COLO668 (cell line): ENCODE results near the gene UACA.
"Not testable (repeated sequence)": the region's sequence is repeated elsewhere in the genome, so short reads cannot be mapped to it uniquely, and the experiment has no call there.

Source experiments
- DNase-seq: peaks from one replicate; lab custom pipeline; 2025; ENCODE audit not compliant: unreplicated experiment; lab: John Stamatoyannopoulos, UW

Gene UACA

GRCh38 chr15:70672081-70672480 is 91.3 kb downstream of the UACA start:
- DNase-seq, result no peak

DNA sequence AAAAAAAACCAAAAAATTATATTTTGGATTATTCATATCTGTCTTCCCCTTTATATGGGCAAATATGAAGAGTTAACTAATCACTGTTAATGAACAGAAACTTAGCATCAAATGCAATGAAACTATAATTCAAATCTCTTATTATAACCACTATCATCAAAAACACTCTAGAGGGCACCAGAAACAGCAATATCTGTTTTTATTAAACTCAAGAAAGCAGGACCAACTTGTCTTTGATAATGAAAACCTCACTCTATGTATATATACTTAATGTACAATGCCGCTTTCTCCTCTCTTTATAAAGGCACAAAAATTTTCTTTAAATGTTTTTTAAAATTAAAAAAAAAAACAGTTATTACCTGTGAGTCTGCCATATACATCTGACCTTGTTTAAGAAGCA is 92.7 kb downstream of the UACA start:
- DNase-seq, result no peak

- DNase-seq, result no peak
Observed at GRCh38 chr15:70669966-70670658, 93.2 kb downstream of the UACA start.

- no peak for DNase-seq
Observed at GRCh38 chr15:70669006-70669602, 94.3 kb downstream of the UACA start.

DNA sequence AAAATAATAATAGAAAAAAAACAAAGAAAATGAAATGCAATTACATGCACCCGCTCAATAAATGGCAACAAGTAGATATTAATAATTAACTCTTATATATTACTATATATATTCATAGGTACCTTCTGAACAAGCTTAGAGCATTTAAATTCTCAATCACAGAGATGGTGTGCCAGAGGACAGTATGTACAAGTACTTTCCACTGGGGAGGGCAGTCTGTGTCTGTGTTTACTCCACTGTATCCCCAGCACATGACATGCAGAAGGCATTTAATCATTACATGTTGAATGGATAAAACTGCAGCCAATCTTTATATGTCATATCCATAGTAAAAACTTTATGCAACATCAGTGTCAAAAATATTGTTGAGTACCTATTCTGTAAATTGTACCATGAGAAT is 97.8 kb downstream of the UACA start:
- no peak for DNase-seq

DNA sequence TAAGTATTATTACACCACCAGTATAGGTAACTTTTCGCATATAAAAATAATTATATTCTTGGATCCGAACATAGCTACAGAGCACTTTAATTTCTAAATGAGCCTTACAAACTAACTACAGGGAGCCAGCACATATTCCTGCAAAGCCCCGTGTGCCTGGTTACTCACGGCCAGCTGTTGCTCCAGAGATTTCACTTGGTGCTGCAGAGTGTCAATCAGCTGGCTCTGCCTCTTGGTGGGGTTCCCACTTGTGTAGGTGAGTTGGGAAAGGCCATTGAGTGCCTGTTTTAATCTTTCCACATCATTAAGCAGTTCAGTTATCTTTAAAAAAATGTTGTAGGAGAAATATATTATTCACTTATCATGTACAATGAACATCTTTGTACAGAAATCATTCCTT is 98.9 kb downstream of the UACA start:
- no peak for DNase-seq

DNA sequence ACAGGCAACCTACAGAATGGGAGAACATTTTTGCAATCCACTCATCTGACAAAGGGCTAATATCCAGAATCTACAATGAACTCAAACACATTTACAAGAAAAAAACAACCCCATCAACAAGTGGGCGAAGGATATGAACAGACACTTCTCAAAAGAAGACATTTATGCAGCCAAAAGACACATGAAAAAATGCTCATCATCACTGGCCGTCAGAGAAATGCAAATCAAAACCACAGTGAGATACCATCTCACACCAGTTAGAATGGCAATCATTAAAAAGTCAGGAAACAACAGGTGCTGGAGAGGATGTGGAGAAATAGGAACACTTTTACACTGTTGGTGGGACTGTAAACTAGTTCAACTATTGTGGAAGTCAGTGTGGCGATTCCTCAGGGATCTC is 100.3 kb downstream of the UACA start:
- not testable (repeated sequence) for DNase-seq

GRCh38 chr15:70659662-70660061 is 103.7 kb downstream of the UACA start:
- no peak for DNase-seq

GRCh38 chr15:70658641-70659040 is 104.7 kb downstream of the UACA start:
- no peak for DNase-seq

GRCh38 chr15:70653426-70653825 is 109.9 kb downstream of the UACA start:
- no peak for DNase-seq

- no peak for DNase-seq
Observed at GRCh38 chr15:70652341-70652740, 111.0 kb downstream of the UACA start.

- DNase-seq, result no peak
Observed at GRCh38 chr15:70651303-70651845, 112.0 kb downstream of the UACA start.

DNA sequence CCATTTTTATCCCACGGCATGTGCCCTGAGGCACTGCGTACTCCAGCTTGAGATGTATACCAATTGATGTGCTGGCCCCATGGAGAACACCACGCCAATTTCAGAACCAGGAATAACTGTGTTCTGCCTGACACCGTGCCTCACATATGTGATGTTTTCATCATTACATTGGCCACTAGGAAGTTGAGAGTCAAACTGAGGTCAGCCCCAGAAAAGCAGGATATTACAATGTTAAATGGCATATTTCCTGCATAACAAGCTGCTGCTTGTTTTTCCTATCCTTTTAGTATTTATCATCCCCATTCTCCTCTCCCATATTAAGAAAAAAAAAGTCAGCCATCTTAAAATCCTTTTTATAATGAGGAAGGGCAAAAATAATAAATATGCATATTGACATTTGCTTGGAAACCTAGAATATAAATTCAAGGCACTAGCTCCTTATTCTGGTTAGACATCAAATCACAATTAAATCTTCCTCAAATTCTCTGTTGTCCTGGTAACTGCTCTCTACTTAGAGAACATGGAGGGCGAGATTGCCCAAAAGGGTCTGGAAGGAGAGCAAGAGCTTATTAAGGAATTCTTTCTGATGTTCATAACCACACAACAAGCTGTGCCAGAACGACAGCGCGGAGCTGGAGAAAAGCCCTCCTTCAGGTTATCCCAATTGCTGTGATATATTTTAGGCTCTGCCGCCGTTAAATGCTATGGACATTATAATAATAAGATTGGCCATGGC is 112.6 kb downstream of the UACA start:
- DNase-seq, result no peak

- no peak for DNase-seq
Observed at GRCh38 chr15:70647396-70647795, 116.0 kb downstream of the UACA start.

GRCh38 chr15:70646169-70646568 is 117.2 kb downstream of the UACA start:
- no peak for DNase-seq

DNA sequence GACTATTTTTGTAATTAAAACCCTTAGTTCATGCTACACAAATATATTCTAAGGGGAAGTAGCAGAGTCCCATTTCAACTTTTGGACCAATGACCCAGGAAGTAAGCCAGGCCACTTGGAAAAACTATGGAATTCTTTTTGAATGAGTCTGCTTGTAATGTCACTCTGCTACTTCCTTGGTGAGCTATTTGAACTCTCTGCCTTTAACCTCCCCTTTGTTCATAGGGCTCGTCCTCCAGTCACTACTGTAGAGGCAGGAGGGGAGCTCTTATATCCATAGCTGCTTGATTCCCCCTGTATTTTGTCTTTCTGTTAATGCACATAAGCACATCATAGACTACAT is 119.6 kb downstream of the UACA start:
- DNase-seq, result no peak

DNA sequence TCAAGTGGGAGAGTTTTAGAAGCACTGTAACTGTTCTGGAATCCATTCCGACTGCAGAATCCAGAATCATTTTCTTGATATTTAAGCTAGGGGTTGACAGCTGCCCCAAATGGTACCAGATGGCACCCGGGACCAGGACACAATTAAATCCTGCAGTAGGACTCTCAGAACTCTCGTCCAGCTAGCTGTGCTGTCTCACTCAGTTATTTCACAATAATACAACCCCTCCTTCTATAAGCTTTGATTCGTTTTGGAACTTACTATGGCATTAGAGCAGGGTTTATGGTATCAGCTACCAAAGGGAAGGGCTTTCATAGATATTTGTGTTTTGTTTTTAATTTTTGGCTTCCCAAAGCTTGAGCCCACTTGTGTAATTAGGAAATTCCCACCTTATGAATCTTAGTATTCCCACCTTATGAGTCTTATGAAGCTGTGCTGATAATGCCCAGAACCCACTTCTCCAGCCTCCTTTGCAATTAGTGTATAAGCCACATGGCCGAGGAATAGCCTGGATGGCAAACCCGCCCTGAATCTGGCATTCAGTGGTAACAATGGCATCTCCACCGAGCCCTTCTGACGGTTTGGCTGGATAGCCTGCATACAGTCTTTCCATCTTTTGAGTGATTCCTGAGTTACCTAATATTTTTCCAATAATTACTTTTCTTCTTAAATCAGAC is 120.1 kb downstream of the UACA start:
- no peak for DNase-seq

DNA sequence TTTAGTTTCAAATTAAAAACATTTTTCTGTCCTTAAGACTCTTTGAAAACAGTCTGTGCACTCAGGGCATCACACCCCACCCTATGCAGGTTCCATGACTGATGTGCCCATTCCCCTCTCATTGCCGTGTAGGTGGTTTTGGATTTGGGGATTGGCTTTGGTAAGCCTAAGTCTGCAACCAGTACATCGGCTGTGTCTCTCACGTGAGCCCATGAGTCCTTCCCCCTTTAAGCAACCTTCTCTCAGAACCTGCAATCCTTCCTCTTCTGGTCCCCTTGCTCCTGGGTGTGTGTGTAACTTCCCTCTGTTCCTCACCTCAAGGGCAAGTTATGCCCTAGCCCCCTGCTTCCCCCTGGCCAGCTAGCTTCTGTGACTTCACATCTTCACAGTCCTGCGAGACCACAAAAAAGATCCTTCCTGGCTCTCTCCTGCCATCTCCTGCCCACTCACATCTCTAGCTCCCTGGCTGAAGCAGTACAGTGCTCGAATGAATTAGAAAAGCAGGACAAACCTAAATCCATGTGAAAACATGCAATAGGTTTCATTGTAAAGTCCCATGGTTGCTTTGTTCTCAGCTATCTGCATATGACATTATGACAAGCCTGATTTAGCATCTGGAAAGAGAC is 126.7 kb downstream of the UACA start:
- DNase-seq, result no peak

GRCh38 chr15:70635895-70636294 is 127.5 kb downstream of the UACA start:
- DNase-seq, result no peak

DNA sequence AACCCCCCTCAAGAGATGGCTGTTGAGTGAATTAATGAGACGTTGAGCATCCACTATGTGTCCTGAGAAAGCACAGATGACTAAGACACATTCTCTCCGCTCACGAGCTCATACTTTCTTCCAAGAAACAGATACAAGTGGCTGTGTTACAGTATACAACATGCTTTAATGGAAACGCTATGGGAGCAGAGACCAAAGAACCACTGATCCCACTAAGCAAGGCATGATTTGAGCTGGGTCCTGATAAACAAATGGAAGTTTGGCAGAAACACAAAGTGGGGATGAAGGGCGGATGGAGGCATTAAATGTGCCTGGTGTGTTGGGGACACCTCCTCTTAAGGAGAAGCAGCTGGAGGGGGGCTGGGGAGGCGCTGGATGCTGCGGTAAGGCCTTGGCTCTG is 129.4 kb downstream of the UACA start:
- DNase-seq, result no peak
